Measurements from ENCODE around the gene MLH3.

DNA sequence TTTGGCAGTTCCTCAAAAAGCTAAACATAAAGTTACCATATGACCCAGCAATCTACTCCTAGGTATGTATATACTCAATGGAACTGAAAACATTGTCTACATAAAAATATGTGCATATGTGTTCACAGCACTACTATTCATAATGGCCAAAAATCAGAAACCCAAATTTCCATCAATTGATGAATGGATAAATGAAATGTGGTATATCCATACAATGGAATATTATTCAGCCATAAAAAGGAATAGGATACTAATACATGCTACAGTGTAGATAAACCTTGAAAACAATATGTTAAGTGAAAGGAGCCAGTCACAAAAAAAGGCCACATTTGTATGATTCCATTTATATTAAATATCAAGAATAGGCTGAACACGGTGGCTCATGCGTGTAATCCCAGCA is 9.2 kb upstream of the MLH3 start:
- TF ChIP-seq, protein P1, sequence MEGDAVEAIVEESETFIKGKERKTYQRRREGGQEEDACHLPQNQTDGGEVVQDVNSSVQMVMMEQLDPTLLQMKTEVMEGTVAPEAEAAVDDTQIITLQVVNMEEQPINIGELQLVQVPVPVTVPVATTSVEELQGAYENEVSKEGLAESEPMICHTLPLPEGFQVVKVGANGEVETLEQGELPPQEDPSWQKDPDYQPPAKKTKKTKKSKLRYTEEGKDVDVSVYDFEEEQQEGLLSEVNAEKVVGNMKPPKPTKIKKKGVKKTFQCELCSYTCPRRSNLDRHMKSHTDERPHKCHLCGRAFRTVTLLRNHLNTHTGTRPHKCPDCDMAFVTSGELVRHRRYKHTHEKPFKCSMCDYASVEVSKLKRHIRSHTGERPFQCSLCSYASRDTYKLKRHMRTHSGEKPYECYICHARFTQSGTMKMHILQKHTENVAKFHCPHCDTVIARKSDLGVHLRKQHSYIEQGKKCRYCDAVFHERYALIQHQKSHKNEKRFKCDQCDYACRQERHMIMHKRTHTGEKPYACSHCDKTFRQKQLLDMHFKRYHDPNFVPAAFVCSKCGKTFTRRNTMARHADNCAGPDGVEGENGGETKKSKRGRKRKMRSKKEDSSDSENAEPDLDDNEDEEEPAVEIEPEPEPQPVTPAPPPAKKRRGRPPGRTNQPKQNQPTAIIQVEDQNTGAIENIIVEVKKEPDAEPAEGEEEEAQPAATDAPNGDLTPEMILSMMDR (IDR thresholded peaks at IDR 0.05) = no peak
- TF ChIP-seq EP300 (IDR thresholded peaks at IDR 0.05) = no peak
- no peak for TF ChIP-seq POLR2A (IDR thresholded peaks at IDR 0.05; ENCODE audit: low read depth)

Data from esophagus muscularis mucosa (tissue), 4 donors.